Stimulated activated CD8-positive, alpha-beta memory T cell treated with anti-CD3 and anti-CD28 coated beads, Interleukin-2, amount 100 ng/mL, for 1 hour (primary cell): Measurements from ENCODE around the gene PRDM5.

Source experiments
- DNase-seq, 2 donors: peaks; one replicate each; pipeline ENCODE4 v3.0.0-alpha.2; 2020; ENCODE audit warnings: low read depth in 2 of 2

Gene PRDM5

GRCh38 chr4:120903419-120903818 lies 19.1 kb downstream of the PRDM5 start:
- no peak for DNase-seq

- DNase-seq = no peak
Observed at GRCh38 chr4:120902925-120903324, 19.6 kb downstream of the PRDM5 start.

DNA sequence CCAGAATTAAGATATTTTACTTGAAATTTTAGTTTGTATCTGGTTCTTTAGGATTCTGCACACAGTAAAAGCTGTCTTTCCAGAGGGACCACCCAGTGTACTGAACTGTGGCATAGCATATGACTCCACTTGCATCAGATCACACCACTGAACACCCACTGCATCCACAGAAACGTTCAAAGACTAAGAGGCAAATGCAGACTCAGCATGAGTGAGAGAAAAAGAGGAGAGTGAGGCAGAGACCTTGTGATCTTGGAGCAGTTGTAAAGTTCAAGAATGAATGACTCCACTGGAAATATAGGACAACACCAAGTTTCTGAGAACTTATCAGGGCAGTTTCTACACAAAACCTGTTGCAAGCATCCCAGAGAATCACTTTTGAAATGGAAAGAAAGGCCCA lies 20.8 kb downstream of the PRDM5 start:
- no peak for DNase-seq

DNA sequence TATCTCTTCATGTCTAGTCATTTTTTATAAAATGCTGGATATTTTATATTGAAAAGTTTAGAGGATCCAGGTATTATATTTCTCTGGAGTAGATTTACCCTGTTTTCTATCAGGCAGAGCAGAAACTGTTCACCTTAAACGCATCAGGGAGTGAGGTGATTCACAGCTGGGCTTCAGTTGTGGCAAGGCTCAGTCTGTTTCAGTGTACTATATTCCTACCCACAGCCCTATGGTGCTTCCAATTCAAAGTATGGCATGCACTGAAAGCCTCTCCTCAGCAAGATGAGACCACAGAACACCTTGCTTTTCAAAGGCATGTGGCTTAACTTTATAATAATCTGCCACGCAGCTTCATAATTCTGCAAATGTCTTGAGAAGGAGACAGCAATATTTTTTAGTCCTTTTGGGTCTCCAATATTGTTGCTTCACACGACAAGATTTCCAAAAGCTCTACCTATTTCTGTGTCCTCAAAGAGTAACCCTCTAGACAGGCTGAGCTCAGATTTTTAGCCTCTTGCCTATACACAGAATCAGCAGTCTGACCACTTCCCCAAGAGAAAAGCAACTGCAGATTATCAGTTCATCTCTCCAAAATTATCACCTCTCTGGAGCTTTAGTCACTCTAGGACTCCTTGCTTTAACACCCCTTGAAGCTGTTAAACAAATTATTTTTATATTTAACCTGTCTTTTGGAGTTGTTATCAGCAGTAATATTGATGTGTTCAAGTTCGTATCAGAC lies 24.4 kb downstream of the PRDM5 start:
- DNase-seq = no peak

GRCh38 chr4:120895554-120895953 lies 27.0 kb downstream of the PRDM5 start:
- DNase-seq = no peak

DNA sequence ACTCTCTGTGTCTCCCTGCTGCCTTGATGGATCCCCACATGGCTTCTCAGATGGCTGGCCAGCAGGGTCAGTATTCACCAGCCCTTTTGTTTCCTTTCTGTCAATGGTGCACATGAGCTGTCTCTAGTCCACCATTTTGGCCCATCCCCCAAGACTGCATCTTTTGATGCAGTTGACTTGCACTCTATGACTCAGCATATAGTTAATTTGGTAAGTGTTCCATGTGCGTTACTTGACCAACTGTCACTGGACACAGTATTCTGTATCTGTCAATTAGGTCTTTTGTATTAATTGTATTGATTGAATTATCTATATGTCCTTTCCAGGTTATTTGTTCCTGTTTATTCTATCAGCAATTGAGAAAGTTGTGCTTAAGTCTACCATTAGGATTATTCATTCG lies 29.2 kb downstream of the PRDM5 start:
- DNase-seq = no peak

GRCh38 chr4:120886191-120886590 lies 36.3 kb downstream of the PRDM5 start:
- no peak for DNase-seq

GRCh38 chr4:120881846-120882245 lies 40.7 kb downstream of the PRDM5 start:
- no peak for DNase-seq

GRCh38 chr4:120881351-120881750 lies 41.2 kb downstream of the PRDM5 start:
- DNase-seq = no peak

- DNase-seq = no peak
Observed at GRCh38 chr4:120877021-120877420, 45.5 kb downstream of the PRDM5 start.

DNA sequence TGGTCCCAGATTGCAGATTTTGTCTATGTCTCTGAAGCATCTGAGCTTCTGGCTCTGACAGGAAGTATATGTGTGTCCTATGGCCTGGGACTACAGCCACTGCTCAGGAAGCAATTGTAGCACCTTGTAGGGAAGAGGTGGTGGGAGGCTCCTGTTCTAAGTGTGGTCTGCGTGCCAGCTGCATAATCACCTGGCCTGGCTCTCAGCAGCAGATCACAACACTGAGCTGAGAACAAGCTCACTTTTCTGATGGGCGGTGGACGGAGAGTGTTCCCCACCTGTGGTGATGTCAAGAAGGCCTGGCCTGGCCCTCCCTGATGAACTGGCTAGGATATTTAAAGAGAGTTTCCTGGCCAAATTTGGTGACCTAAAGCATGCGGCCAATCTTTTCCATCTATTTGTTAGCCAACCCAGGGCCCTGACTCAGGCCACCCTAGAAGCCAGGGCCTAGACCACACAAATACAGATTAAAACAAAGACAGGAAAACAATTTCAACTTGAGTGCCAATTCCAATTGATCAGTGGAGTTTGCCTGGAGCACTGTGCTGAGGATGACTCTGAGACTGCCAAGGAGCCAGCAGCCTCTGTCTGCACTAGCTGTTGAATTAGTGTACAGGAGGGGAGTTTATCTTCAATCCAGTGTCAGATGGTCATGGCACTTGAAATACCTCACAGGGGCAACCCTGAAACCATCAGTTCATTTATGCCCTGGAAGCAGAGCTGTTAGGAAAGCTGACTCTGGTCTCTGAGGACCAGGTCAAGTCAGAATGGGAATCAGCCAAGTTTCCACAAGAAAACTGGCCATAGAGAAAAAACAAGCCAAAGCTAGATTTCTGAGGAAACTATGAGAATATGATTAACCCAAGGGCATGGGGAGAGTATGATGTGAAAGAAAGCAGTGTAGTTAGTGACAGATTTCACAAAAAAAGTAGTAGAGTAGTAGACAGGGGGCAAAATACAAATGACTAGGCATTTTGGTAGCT lies 47.4 kb downstream of the PRDM5 start:
- DNase-seq = no peak

GRCh38 chr4:120873554-120873953 lies 49.0 kb downstream of the PRDM5 start:
- no peak for DNase-seq

- DNase-seq = no peak
Observed at GRCh38 chr4:120871173-120871572, 51.4 kb downstream of the PRDM5 start.

GRCh38 chr4:120870279-120870673 lies 52.2 kb downstream of the PRDM5 start:
- DNase-seq = no peak

- no peak for DNase-seq
Observed at GRCh38 chr4:120869613-120870278, 52.8 kb downstream of the PRDM5 start.

DNA sequence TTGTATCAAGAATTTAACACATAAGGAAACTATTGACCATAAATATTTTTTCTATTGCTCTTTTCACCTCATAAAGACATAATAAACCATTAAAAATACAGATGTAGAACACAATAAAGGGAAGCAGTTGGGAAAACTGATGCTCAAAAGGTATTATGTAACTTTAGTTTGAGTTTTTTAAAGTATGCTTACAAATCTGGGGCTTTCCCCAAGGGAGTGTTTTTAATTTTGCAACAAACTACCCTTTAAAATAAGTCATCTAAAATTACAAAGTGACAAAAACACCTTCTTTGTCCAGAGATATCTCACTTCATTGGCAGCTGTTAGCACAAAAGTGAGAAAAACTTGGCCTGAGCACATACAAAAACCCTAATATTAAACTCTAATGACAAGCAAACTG lies 55.0 kb downstream of the PRDM5 start:
- no peak for DNase-seq

- no peak for DNase-seq
Observed at GRCh38 chr4:120865985-120866384, 56.5 kb downstream of the PRDM5 start.

GRCh38 chr4:120864969-120865368 lies 57.6 kb downstream of the PRDM5 start:
- no peak for DNase-seq

- no peak for DNase-seq
Observed at GRCh38 chr4:120862432-120862831, 60.1 kb downstream of the PRDM5 start.

DNA sequence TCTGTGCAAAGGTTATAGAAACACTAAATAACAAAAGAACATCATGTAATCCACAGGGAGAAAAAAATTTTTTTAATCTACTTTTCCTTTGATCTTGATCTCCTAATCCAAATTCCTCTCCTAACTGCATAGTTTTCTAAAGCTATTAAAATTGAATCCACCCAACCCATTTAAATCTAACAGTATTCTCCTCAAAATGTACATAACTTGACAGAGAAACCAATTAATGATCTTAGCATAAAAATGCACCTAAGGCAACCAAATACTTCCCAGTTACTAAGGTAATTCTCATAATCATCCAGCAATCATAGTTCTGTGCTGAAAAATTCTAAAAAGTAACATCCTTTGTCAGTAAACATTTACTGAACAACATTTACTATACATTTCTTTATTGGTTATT lies 60.7 kb downstream of the PRDM5 start:
- DNase-seq = no peak

DNA sequence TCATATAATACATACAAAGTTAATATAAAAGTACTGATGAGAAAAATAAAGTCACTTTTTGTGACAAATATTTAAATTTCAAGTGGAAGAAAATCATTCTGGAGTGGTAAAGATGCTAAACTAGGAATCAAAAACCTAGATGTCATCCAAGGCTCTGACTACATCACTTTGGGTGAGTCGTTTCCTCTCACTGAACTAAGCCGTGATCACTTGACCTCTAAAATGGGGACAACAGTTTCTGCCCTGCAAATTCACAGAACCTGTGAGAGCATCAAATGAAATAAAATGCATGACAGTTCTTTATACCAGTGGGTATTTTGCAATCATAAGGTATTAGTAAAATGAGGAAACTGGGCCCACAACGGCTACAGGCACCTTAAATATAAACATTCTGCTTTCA lies 63.8 kb downstream of the PRDM5 start:
- no peak for DNase-seq

- no peak for DNase-seq
Observed at GRCh38 chr4:120857312-120857711, 65.2 kb downstream of the PRDM5 start.
